Thymus (tissue), 14 donors: ENCODE data around the gene ISYNA1. TPM values are rescaled to one million over a fixed set of nuclear protein-coding genes. Genes with fewer than 3 reads are reported as not detected.

Experiments used
- DNase-seq, 9 donors: peaks; one replicate each; pipeline ENCODE4 v3.0.0-alpha.2; 2013; ENCODE audit warnings: low spot score in 9 of 9, low read depth in 6 of 9, missing footprints in 1 of 9
- H3K27ac ChIP-seq, 2 donors: one replicate each; pipeline ENCODE4 v1.5.1; 2013; ENCODE audit warnings: control low read depth in 1 of 2, low read depth in 1 of 2, low read length in 1 of 2, mild to moderate bottlenecking in 1 of 2, moderate library complexity in 1 of 2
- H3K27me3 ChIP-seq, 2 donors: one replicate each; pipeline ENCODE4 v1.5.1; 2013; ENCODE audit warnings: low read length in 1 of 2; ENCODE audit not compliant: control insufficient read depth in 2 of 2, insufficient read depth in 1 of 2
- H3K36me3 ChIP-seq, 2 donors: one replicate each; pipeline ENCODE4 v1.5.1; 2013; ENCODE audit warnings: low read length in 1 of 2, mild to moderate bottlenecking in 1 of 2, moderate library complexity in 1 of 2; ENCODE audit not compliant: control insufficient read depth in 2 of 2, insufficient read depth in 2 of 2
- H3K4me1 ChIP-seq, 2 donors: one replicate each; pipeline ENCODE4 v1.5.1; 2013; ENCODE audit warnings: low read length in 2 of 2; ENCODE audit not compliant: control insufficient read depth in 2 of 2, insufficient read depth in 2 of 2
- H3K4me3 ChIP-seq, 2 donors: one replicate each; pipeline ENCODE4 v1.5.1; 2013; ENCODE audit warnings: low read length in 2 of 2, control low read depth in 1 of 2, mild to moderate bottlenecking in 1 of 2
- H3K9me3 ChIP-seq, 2 donors: one replicate each; pipeline ENCODE4 v1.5.1; 2013; ENCODE audit warnings: low read length in 1 of 2, mild to moderate bottlenecking in 1 of 2; ENCODE audit not compliant: control insufficient read depth in 2 of 2, insufficient read depth in 1 of 2
- WGBS: extraction: QIAGEN DNeasy Blood & Tissue Kit; methylation state at CpG from one replicate; pipeline ENCODE4 v1.1.7; 2013; 5-methylcytosine and 5-hydroxymethylcytosine counted together
- long read RNA-seq, 10 donors: transcript quantifications; one replicate each; lab custom pipeline, GENCODE V29; 2026
- polyA plus RNA-seq: library from polyadenylated mRNA; stranded (reverse); fragments of 200-250 nt; gene quantifications from one replicate; pipeline ENCODE4 v1.2.3, GENCODE V29; 2013
- total RNA-seq: library from RNA; stranded (reverse); fragments of 120-200 nt; gene quantifications from one replicate; pipeline ENCODE4 v1.2.4, GENCODE V29; 2013
- donor health status: healthy.

Gene ISYNA1
- total RNA-seq = 14.2 TPM
- 66.1 TPM for polyA plus RNA-seq
- long read RNA-seq, donor 1, partial matches to known transcripts = 0 of 2 reads
- long read RNA-seq, donor 1, other reads (novel, unspliced or antisense) = 0 of 2 reads
- long read RNA-seq, donor 2, transcript ISYNA1-209 (3 exons, 696 nt) = minor isoform, 5 of 35 reads
- long read RNA-seq, donor 2, transcript ISYNA1-201 (11 exons, 2,420 nt) = major isoform, 22 of 35 reads
- long read RNA-seq, donor 2, partial matches to known transcripts = 7 of 35 reads
- long read RNA-seq, donor 2, other reads (novel, unspliced or antisense) = 0 of 35 reads
- long read RNA-seq, donor 3, transcript ISYNA1-201 (11 exons, 2,420 nt) = major isoform, 10 of 11 reads
- long read RNA-seq, donor 3, partial matches to known transcripts = 0 of 11 reads
- long read RNA-seq, donor 3, other reads (novel, unspliced or antisense) = 0 of 11 reads
- long read RNA-seq, donor 4, partial matches to known transcripts = 0 of 6 reads
- long read RNA-seq, donor 4, other reads (novel, unspliced or antisense) = 0 of 6 reads
- long read RNA-seq, donor 5, transcript ISYNA1-201 (11 exons, 2,420 nt) = major isoform, 19 of 27 reads
- long read RNA-seq, donor 5, transcript ISYNA1-209 (3 exons, 696 nt) = minor isoform, 6 of 27 reads
- long read RNA-seq, donor 5, partial matches to known transcripts = 0 of 27 reads
- long read RNA-seq, donor 5, other reads (novel, unspliced or antisense) = 0 of 27 reads
- long read RNA-seq, donor 6, transcript ISYNA1-201 (11 exons, 2,420 nt) = major isoform, 13 of 22 reads
- long read RNA-seq, donor 6, transcript ISYNA1-209 (3 exons, 696 nt) = minor isoform, 6 of 22 reads
- long read RNA-seq, donor 6, partial matches to known transcripts = 0 of 22 reads
- long read RNA-seq, donor 6, other reads (novel, unspliced or antisense) = 0 of 22 reads
- long read RNA-seq, donor 7, transcript ISYNA1-201 (11 exons, 2,420 nt) = major isoform, 8 of 30 reads
- long read RNA-seq, donor 7, partial matches to known transcripts = 15 of 30 reads
- long read RNA-seq, donor 7, other reads (novel, unspliced or antisense) = 5 of 30 reads
- long read RNA-seq, donor 8, transcript ISYNA1-201 (11 exons, 2,420 nt) = major isoform, 13 of 16 reads
- long read RNA-seq, donor 8, partial matches to known transcripts = 0 of 16 reads
- long read RNA-seq, donor 8, other reads (novel, unspliced or antisense) = 0 of 16 reads
- long read RNA-seq, donor 9, partial matches to known transcripts = 0 of 3 reads
- long read RNA-seq, donor 9, other reads (novel, unspliced or antisense) = 0 of 3 reads
- long read RNA-seq, donor 10, partial matches to known transcripts = 0 of 5 reads
- long read RNA-seq, donor 10, other reads (novel, unspliced or antisense) = 0 of 5 reads

- H3K4me1 ChIP-seq = peaks cover 18 to 45% of the 10 kb centered on the region in 2 donors
- DNase-seq = peak in 1 of 9 donors; percentile 50
- peaks cover 0 to 8% of the 10 kb centered on the region in 2 donors for H3K9me3 ChIP-seq
- peak within 1 kb of the TSS; percentile 38 to 67 for H3K27ac ChIP-seq
- H3K4me3 ChIP-seq = peak within 1 kb of the TSS; percentile 49 to 59
- WGBS = under 1% methylated on average over 99 of the region's 99 CpGs
- H3K36me3 ChIP-seq = peaks cover 0 to 9% of the 10 kb centered on the region in 2 donors
- peaks cover 11 to 30% of the 10 kb centered on the region in 2 donors for H3K27me3 ChIP-seq
Observed at GRCh38 chr19:18437491-18438330, at the start of gene ISYNA1. TSS of gene ISYNA1 (minus strand) at chr19:18438133. CDS start at chr19:18437979, 154 bp downstream.

GRCh38 chr19:18486746-18487145, 48.8 kb upstream of the ISYNA1 start:
- DNase-seq = no peak
- Histone ChIP-seq H3K4me1 (peaks cover 0 to 55% of the 10 kb centered on the region in 2 donors), H3K9me3 (no peaks in the 10 kb centered on the region), H3K4me3 (no peak overlapping the region), H3K36me3 (peaks cover 0 to under 1% of the 10 kb centered on the region in 2 donors), H3K27me3 (no peaks in the 10 kb centered on the region), H3K27ac (peak overlapping the region in 1 of 2 donors; percentile 21)
- WGBS = 99% methylated on average over 8 of the region's 8 CpGs

- Histone ChIP-seq H3K9me3 (no peaks in the 10 kb centered on the region), H3K27me3 (no peaks in the 10 kb centered on the region), H3K4me3 (no peak overlapping the region), H3K27ac (no peak overlapping the region), H3K4me1 (peaks cover 0 to 56% of the 10 kb centered on the region in 2 donors), H3K36me3 (no peaks in the 10 kb centered on the region)
- no peak for DNase-seq
- 96% methylated on average over 5 of the region's 5 CpGs for WGBS
Observed at GRCh38 chr19:18484992-18485391, 47.1 kb upstream of the ISYNA1 start.

DNA sequence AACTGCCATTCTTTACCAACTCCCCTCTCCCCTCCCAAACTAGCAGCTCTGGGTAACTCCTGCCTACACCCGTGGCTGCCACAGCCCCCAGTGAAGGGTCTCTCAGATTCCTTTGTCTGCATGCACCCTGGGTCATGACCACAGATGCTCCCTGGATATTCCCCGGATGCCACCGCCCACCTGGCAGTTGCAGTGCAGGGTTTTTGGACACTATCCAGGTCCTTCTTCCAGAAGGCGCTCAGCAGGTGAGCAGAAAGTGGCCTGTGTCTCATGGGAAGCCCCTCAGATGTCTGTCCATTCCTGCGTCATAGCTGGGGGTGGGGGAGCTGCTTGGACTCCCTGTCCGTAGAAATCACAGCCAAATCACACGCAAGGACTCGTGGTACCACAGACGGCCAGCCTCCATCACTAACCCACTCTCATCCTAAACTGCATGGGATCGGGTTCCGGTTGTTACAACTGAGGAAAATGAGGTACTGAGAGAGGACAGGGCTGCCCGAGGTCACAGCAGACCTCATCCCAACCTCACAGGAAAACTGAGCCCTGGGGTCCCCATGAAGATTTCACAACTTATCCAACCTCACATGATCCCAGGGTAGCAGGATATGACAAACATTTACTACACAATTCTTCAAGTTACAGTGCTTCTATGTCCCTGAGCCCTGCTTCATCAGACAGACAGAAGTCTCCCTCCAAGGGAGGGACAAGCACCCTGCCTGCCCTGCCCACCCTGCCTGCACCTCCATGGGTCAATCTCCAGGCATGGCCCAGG, 45.4 kb upstream of the ISYNA1 start:
- peak overlapping the region in 1 of 2 donors; percentile 18 for H3K27ac ChIP-seq
- no peaks in the 10 kb centered on the region for H3K9me3 ChIP-seq
- no peaks in the 10 kb centered on the region for H3K27me3 ChIP-seq
- H3K36me3 ChIP-seq = no peaks in the 10 kb centered on the region
- H3K4me3 ChIP-seq = no peak overlapping the region
- no peak for DNase-seq
- H3K4me1 ChIP-seq = peaks cover 9 to 56% of the 10 kb centered on the region in 2 donors
- WGBS = 91% methylated on average over 12 of the region's 12 CpGs

- Histone ChIP-seq H3K4me3 (no peak overlapping the region), H3K36me3 (no peaks in the 10 kb centered on the region), H3K4me1 (peaks cover 9 to 46% of the 10 kb centered on the region in 2 donors), H3K27ac (peak overlapping the region in 1 of 2 donors; percentile 31), H3K9me3 (no peaks in the 10 kb centered on the region), H3K27me3 (no peaks in the 10 kb centered on the region)
- no peak for DNase-seq
- 97% methylated on average over 12 of the region's 12 CpGs for WGBS
Observed at GRCh38 chr19:18481505-18482222, 43.7 kb upstream of the ISYNA1 start.

- Histone ChIP-seq H3K27me3 (no peaks in the 10 kb centered on the region), H3K9me3 (no peaks in the 10 kb centered on the region), H3K4me3 (no peak overlapping the region), H3K36me3 (no peaks in the 10 kb centered on the region), H3K4me1 (peaks cover 9 to 34% of the 10 kb centered on the region in 2 donors), H3K27ac (peak overlapping the region; percentile 50 to 76)
- no peak for DNase-seq
- WGBS = 80% methylated on average over 13 of the region's 13 CpGs
Observed at GRCh38 chr19:18480006-18480691, 42.2 kb upstream of the ISYNA1 start.
